HCT116 (cell line): ENCODE results near the gene CREB3L1. TPM values are rescaled to one million over a fixed set of nuclear protein-coding genes. Genes with fewer than 3 reads are reported as not detected.

Source experiments
- ATAC-seq: fragments of 200-7000 bp; cut with Tn5 transposase; 2 replicates; pipeline ENCODE4 v1.9.1; 2020; ENCODE audit warnings: mild to moderate bottlenecking, moderate library complexity
- BruUV-seq: library from RNA; stranded (reverse); fragments of 400-500 nt; replicated peaks from 2 replicates; lab custom pipeline; 2021; lab: Mats Ljungman, UMichigan
- CTCF ChIA-PET: fragments of 300-600 bp; sonication (Branson Sonifier 250); formaldehyde crosslinking; loops from one replicate; lab custom pipeline; 2021; ENCODE audit warnings: antibody characterized with exemption; lab: Charles Lee
- POLR2A ChIA-PET: fragments of 300-600, 350-600 bp; sonication (Branson Sonifier 250); formaldehyde crosslinking; loops from one replicate; lab custom pipeline; 2021; ENCODE audit warnings: antibody characterized with exemption; lab: Charles Lee
- RAD21 ChIA-PET, 2 experiments: fragments of 300-600 bp; sonication (Branson Sonifier 250); formaldehyde crosslinking; loops; one replicate each; lab custom pipeline; 2023; ENCODE audit warnings: low total read pairs in 2 of 2; ENCODE audit not compliant: uncharacterized antibody in 2 of 2, unreplicated experiment in 2 of 2, low non-redundant PET in 1 of 2; lab: Charles Lee
- DNase-seq: peaks from one replicate; pipeline ENCODE4 v3.0.0-alpha.2; 2010; ENCODE audit warnings: low read depth, low spot score
- H2AFZ ChIP-seq: fragments of 200-600 bp; shearing (Covaris generic), sonication (generic); 2 replicates; pipeline ENCODE4 v1.6.1; 2017; ENCODE audit warnings: low read depth, mixed run types, mixed read lengths, antibody characterized with exemption, low read length; ENCODE audit not compliant: poor library complexity, severe bottlenecking
- H3K27ac ChIP-seq: 2 replicates; pipeline ENCODE4 v1.5.1; 2012; ENCODE audit warnings: low read depth, low read length
- H3K27me3 ChIP-seq: fragments of 200-600 bp; sonication (generic); 2 replicates; pipeline ENCODE4 v1.6.1; 2016; ENCODE audit warnings: mixed run types, low read length, mixed read lengths; ENCODE audit not compliant: insufficient read depth
- H3K36me3 ChIP-seq, 2 experiments: fragments of 200-500 bp in 1 of 2; fragments of 200-600 bp in 1 of 2; sonication (Bioruptor generic) in 1 of 2; sonication (generic) in 1 of 2; 2 replicates each; pipeline versions ENCODE4 v1.5.1 to v1.6.1; 2014 to 2016; ENCODE audit warnings: low read length in 2 of 2, inconsistent platforms in 1 of 2, mixed read lengths in 1 of 2, mixed run types in 1 of 2; ENCODE audit not compliant: insufficient read depth in 2 of 2, control insufficient read depth in 1 of 2
- H3K4me1 ChIP-seq, 2 experiments: fragments of 200-600 bp in 1 of 2; sonication (generic) in 1 of 2; 2 replicates each; pipeline versions ENCODE4 v1.5.1 to v1.6.1; 2012 to 2017; ENCODE audit warnings: low read length in 2 of 2, inconsistent platforms in 1 of 2, mild to moderate bottlenecking in 1 of 2, mixed read lengths in 1 of 2, mixed run types in 1 of 2, moderate library complexity in 1 of 2; ENCODE audit not compliant: insufficient read depth in 2 of 2, control insufficient read depth in 1 of 2
- H3K4me2 ChIP-seq: fragments of 200-600 bp; sonication (generic); 2 replicates; pipeline ENCODE4 v1.6.1; 2017; ENCODE audit warnings: mixed run types, low read length, mixed read lengths
- H3K4me3 ChIP-seq, 2 experiments: fragments of 200-600 bp in 1 of 2; sonication (generic) in 1 of 2; replicated peaks in 1 of 2; 2 replicates each; pipeline ENCODE4 v1.5.1; 2011 to 2016; ENCODE audit warnings: low read length in 2 of 2, control low read depth in 1 of 2, low read depth in 1 of 2, mild to moderate bottlenecking in 1 of 2, mixed read lengths in 1 of 2, mixed run types in 1 of 2
- H3K79me2 ChIP-seq: fragments of 200-600 bp; sonication (generic); 2 replicates; pipeline ENCODE4 v1.6.1; 2017; ENCODE audit warnings: mild to moderate bottlenecking, mixed run types, low read length, moderate library complexity, mixed read lengths; ENCODE audit not compliant: insufficient read depth
- H3K9ac ChIP-seq: fragments of 200-600 bp; sonication (generic); 2 replicates; pipeline ENCODE4 v1.6.1; 2016; ENCODE audit warnings: low read length, mixed read lengths
- H3K9me2 ChIP-seq: fragments of 200-600 bp; sonication (generic), shearing (Covaris generic); 2 replicates; pipeline ENCODE4 v1.6.1; 2017; ENCODE audit warnings: mixed run types, mild to moderate bottlenecking, moderate library complexity; ENCODE audit not compliant: insufficient read depth
- H3K9me3 ChIP-seq, 2 experiments: fragments of 200-500 bp in 1 of 2; fragments of 200-600 bp in 1 of 2; sonication (Bioruptor generic) in 1 of 2; sonication (generic) in 1 of 2; 2 replicates each; pipeline ENCODE4 v1.6.1; 2014 to 2017; ENCODE audit warnings: low read length in 2 of 2, mixed read lengths in 2 of 2, inconsistent platforms in 1 of 2, low read depth in 1 of 2, mild to moderate bottlenecking in 1 of 2, mixed run types in 1 of 2, moderate library complexity in 1 of 2; ENCODE audit not compliant: control insufficient read depth in 1 of 2, insufficient read depth in 1 of 2
- H4K20me1 ChIP-seq: fragments of 200-600 bp; sonication (generic), shearing (Covaris generic); 2 replicates; pipeline ENCODE4 v1.6.1; 2017; ENCODE audit warnings: mixed run types, mild to moderate bottlenecking, moderate library complexity; ENCODE audit not compliant: insufficient read depth
- CBX3 ChIP-seq: IDR thresholded peaks from 2 replicates; pipeline ENCODE4 v1.6.1; 2012; ENCODE audit warnings: low read depth
- CEBPB ChIP-seq: IDR thresholded peaks from 2 replicates; pipeline ENCODE4 v1.6.1; 2012; ENCODE audit warnings: low read depth
- EGR1 ChIP-seq: IDR thresholded peaks from 2 replicates; pipeline ENCODE4 v1.6.1; 2012; ENCODE audit warnings: low read depth
- ELF1 ChIP-seq: IDR thresholded peaks from 2 replicates; pipeline ENCODE4 v1.6.1; 2012; ENCODE audit warnings: low read depth, borderline replicate concordance
- EZH2 ChIP-seq: fragments of 200-600 bp; sonication (generic); IDR thresholded peaks from 2 replicates; pipeline ENCODE4 v1.6.1; 2017; ENCODE audit warnings: antibody characterized with exemption, mixed run types
- EZH2phosphoT487 ChIP-seq: fragments of 200-600 bp; IDR thresholded peaks from 2 replicates; pipeline ENCODE4 v1.6.1; 2018; ENCODE audit warnings: antibody characterized with exemption, borderline replicate concordance
- FOSL1 ChIP-seq: IDR thresholded peaks from 2 replicates; pipeline ENCODE4 v1.6.1; 2012; ENCODE audit warnings: low read depth
- JUND ChIP-seq: IDR thresholded peaks from 2 replicates; pipeline ENCODE4 v1.6.1; 2012
- POLR2A ChIP-seq: IDR thresholded peaks from 2 replicates; pipeline ENCODE4 v1.7.0; 2011; ENCODE audit warnings: borderline replicate concordance; ENCODE audit not compliant: insufficient read depth, insufficient read length; ENCODE audit errors: extremely low read depth
- RAD21 ChIP-seq: IDR thresholded peaks from 2 replicates; pipeline ENCODE4 v1.6.1; 2012; ENCODE audit warnings: low read depth, mild to moderate bottlenecking
- SIN3A ChIP-seq: IDR thresholded peaks from 2 replicates; pipeline ENCODE4 v1.6.1; 2012; ENCODE audit warnings: low read depth
- SP1 ChIP-seq: IDR thresholded peaks from 2 replicates; pipeline ENCODE4 v1.6.1; 2012; ENCODE audit warnings: low read depth
- TCF7L2 ChIP-seq: IDR thresholded peaks from 2 replicates; pipeline ENCODE4 v1.7.0; 2011; ENCODE audit warnings: borderline replicate concordance, inconsistent platforms; ENCODE audit not compliant: insufficient read depth, insufficient read length; ENCODE audit errors: extremely low read depth
- YY1 ChIP-seq: IDR thresholded peaks from 2 replicates; pipeline ENCODE4 v1.6.1; 2011; ENCODE audit warnings: low read length, low read depth, moderate library complexity, mild to moderate bottlenecking; ENCODE audit not compliant: insufficient replicate concordance; ENCODE audit errors: extremely low read depth
- intact Hi-C: fragments of 100-400 bp; cut with micrococcal nuclease; formaldehyde crosslinking; loops from 2 replicates; pipeline ENCODE4 v1.10.0; 2022
- total RNA-seq: library from RNA; stranded (reverse); gene quantifications from one replicate; pipeline ENCODE4 v1.2.1, GENCODE V29; 2021; ENCODE audit not compliant: unreplicated experiment
- TF ChIP-seq, protein P1 (sequence below): IDR thresholded peaks from 2 replicates; pipeline ENCODE4 v1.6.1; 2012
- TF ChIP-seq, protein P2 (sequence below): IDR thresholded peaks from 2 replicates; pipeline ENCODE4 v1.6.1; 2012; ENCODE audit warnings: low read depth
- TF ChIP-seq, protein P3 (sequence below): IDR thresholded peaks from 2 replicates; pipeline ENCODE4 v1.6.1; 2011; ENCODE audit warnings: mild to moderate bottlenecking, low read length, moderate library complexity; ENCODE audit not compliant: insufficient replicate concordance; ENCODE audit errors: extremely low read depth
- TF ChIP-seq, protein P4 (sequence below), 3 experiments: fragments of 200-600 bp in 1 of 3; sonication (generic) in 1 of 3; IDR thresholded peaks in 2 of 3; conservative IDR thresholded peaks in 1 of 3; 2 replicates each; pipeline ENCODE4 v1.5.1; 2012 to 2017; ENCODE audit warnings: low read depth in 2 of 3, low read length in 2 of 3, antibody characterized with exemption in 1 of 3, borderline replicate concordance in 1 of 3, control low read depth in 1 of 3, mild to moderate bottlenecking in 1 of 3, mixed read lengths in 1 of 3, mixed run types in 1 of 3, moderate library complexity in 1 of 3; ENCODE audit not compliant: insufficient read depth in 1 of 3
- TF ChIP-seq, protein P5 (sequence below): IDR thresholded peaks from 2 replicates; pipeline ENCODE4 v1.6.1; 2012

Gene CREB3L1
- total RNA-seq, 1 experiment from 2014 or later, result 0.37 TPM

DNA sequence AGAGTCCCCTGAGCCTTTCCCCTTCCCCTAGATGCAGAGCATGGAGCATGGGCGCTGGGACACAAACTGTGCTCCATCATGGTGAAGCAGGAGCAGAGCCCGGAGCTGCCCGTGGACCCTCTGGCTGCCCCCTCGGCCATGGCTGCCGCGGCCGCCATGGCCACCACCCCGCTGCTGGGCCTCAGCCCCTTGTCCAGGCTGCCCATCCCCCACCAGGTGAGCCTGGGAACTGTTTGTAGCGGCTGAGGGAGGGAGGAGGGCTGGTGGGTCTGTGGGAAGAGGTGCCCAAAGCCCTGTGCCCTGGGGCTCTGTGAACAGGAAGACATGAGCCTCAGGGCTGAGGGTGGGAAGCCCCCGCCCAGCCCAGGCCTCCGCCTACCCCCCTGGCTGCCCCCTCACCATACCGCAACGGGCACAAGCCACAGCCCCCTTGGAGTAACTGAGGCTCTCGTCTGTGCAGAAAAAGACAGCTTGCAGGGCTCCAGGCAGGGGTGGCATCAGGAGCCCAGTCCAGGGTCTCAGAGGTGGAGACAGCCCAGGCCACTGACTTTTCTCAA, 30.4 kb downstream of the CREB3L1 start:
- H4K20me1 ChIP-seq, result no peaks in the 10 kb centered on the region
- H3K4me2 ChIP-seq, result no peak overlapping the region
- TF ChIP-seq ELF1, result no peak
- TF ChIP-seq CBX3, result no peak
- no peak for TF ChIP-seq POLR2A
- no peak for TF ChIP-seq JUND
- TF ChIP-seq YY1, result no peak
- no peak for TF ChIP-seq TCF7L2
- no peak for TF ChIP-seq RAD21
- no peak for TF ChIP-seq EGR1
- TF ChIP-seq, protein P1, sequence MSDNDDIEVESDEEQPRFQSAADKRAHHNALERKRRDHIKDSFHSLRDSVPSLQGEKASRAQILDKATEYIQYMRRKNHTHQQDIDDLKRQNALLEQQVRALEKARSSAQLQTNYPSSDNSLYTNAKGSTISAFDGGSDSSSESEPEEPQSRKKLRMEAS, result no peak
- TF ChIP-seq EZH2, result no peak
- no peak for TF ChIP-seq CEBPB
- no peak for TF ChIP-seq FOSL1
- TF ChIP-seq SP1, result no peak
- TF ChIP-seq, protein P2, sequence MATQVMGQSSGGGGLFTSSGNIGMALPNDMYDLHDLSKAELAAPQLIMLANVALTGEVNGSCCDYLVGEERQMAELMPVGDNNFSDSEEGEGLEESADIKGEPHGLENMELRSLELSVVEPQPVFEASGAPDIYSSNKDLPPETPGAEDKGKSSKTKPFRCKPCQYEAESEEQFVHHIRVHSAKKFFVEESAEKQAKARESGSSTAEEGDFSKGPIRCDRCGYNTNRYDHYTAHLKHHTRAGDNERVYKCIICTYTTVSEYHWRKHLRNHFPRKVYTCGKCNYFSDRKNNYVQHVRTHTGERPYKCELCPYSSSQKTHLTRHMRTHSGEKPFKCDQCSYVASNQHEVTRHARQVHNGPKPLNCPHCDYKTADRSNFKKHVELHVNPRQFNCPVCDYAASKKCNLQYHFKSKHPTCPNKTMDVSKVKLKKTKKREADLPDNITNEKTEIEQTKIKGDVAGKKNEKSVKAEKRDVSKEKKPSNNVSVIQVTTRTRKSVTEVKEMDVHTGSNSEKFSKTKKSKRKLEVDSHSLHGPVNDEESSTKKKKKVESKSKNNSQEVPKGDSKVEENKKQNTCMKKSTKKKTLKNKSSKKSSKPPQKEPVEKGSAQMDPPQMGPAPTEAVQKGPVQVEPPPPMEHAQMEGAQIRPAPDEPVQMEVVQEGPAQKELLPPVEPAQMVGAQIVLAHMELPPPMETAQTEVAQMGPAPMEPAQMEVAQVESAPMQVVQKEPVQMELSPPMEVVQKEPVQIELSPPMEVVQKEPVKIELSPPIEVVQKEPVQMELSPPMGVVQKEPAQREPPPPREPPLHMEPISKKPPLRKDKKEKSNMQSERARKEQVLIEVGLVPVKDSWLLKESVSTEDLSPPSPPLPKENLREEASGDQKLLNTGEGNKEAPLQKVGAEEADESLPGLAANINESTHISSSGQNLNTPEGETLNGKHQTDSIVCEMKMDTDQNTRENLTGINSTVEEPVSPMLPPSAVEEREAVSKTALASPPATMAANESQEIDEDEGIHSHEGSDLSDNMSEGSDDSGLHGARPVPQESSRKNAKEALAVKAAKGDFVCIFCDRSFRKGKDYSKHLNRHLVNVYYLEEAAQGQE, result no peak
- TF ChIP-seq, protein P3, sequence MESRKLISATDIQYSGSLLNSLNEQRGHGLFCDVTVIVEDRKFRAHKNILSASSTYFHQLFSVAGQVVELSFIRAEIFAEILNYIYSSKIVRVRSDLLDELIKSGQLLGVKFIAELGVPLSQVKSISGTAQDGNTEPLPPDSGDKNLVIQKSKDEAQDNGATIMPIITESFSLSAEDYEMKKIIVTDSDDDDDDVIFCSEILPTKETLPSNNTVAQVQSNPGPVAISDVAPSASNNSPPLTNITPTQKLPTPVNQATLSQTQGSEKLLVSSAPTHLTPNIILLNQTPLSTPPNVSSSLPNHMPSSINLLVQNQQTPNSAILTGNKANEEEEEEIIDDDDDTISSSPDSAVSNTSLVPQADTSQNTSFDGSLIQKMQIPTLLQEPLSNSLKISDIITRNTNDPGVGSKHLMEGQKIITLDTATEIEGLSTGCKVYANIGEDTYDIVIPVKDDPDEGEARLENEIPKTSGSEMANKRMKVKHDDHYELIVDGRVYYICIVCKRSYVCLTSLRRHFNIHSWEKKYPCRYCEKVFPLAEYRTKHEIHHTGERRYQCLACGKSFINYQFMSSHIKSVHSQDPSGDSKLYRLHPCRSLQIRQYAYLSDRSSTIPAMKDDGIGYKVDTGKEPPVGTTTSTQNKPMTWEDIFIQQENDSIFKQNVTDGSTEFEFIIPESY, result no peak
- TF ChIP-seq, protein P4, sequence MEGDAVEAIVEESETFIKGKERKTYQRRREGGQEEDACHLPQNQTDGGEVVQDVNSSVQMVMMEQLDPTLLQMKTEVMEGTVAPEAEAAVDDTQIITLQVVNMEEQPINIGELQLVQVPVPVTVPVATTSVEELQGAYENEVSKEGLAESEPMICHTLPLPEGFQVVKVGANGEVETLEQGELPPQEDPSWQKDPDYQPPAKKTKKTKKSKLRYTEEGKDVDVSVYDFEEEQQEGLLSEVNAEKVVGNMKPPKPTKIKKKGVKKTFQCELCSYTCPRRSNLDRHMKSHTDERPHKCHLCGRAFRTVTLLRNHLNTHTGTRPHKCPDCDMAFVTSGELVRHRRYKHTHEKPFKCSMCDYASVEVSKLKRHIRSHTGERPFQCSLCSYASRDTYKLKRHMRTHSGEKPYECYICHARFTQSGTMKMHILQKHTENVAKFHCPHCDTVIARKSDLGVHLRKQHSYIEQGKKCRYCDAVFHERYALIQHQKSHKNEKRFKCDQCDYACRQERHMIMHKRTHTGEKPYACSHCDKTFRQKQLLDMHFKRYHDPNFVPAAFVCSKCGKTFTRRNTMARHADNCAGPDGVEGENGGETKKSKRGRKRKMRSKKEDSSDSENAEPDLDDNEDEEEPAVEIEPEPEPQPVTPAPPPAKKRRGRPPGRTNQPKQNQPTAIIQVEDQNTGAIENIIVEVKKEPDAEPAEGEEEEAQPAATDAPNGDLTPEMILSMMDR (IDR thresholded peaks at IDR 0.05 in 2 of 3, conservative IDR thresholded peaks at IDR 0.05 in 1 of 3; ENCODE audit: borderline replicate concordance in 1 of 3, insufficient read depth in 1 of 3, low read depth in 2 of 3, low read length in 2 of 3), result no peak
- TF ChIP-seq SIN3A, result no peak
- no peak for TF ChIP-seq EZH2phosphoT487
- TF ChIP-seq, protein P5, sequence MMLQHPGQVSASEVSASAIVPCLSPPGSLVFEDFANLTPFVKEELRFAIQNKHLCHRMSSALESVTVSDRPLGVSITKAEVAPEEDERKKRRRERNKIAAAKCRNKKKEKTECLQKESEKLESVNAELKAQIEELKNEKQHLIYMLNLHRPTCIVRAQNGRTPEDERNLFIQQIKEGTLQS, result no peak
- CTCF ChIA-PET, result interaction anchor here (1.0 to 3.0 kb wide), 7 partner anchors 9 to 69 kb away, joined by 3 to 27 read pairs (median 8); no protein-coding TSS in a partner anchor
- H3K9me3 ChIP-seq, result no peaks in the 10 kb centered on the region
- no peak overlapping the region for H3K9ac ChIP-seq
- POLR2A ChIA-PET, result interaction anchor here (2.7 kb wide), 1 partner anchor 65 kb away, joined by 13 read pairs; no protein-coding TSS in a partner anchor
- H3K79me2 ChIP-seq, result no peaks in the 10 kb centered on the region
- DNase-seq (no peak), ATAC-seq (no peak)
- H3K27me3 ChIP-seq, result no peaks in the 10 kb centered on the region
- intact Hi-C loops, result loop anchor here (1.0 kb wide), 1 partner anchor 61 kb away; no protein-coding TSS in a partner anchor
- no peak overlapping the region for H3K4me3 ChIP-seq
- peaks cover 6 to 32% of the 10 kb centered on the region in 2 experiments for H3K4me1 ChIP-seq
- no peak overlapping the region for H3K27ac ChIP-seq
- RAD21 ChIA-PET, result no interaction called here
- no peaks in the 10 kb centered on the region for H3K9me2 ChIP-seq
- H2AFZ ChIP-seq, result peak overlapping the region; percentile 40
- BruUV-seq, result no TSS peak
- no peaks in the 10 kb centered on the region for H3K36me3 ChIP-seq
